ENCODE data around the gene PTPA. TPM values are rescaled to one million over a fixed set of nuclear protein-coding genes. Genes with fewer than 3 reads are reported as not detected.
A peak's percentile ranks its signal among the peaks of the same experiment; 100 is the strongest.

PTPA gene
- total and polyA plus RNA-seq, 7 experiments from 2014 or later: 12.6 to 110 (median 48.1) TPM

DNA sequence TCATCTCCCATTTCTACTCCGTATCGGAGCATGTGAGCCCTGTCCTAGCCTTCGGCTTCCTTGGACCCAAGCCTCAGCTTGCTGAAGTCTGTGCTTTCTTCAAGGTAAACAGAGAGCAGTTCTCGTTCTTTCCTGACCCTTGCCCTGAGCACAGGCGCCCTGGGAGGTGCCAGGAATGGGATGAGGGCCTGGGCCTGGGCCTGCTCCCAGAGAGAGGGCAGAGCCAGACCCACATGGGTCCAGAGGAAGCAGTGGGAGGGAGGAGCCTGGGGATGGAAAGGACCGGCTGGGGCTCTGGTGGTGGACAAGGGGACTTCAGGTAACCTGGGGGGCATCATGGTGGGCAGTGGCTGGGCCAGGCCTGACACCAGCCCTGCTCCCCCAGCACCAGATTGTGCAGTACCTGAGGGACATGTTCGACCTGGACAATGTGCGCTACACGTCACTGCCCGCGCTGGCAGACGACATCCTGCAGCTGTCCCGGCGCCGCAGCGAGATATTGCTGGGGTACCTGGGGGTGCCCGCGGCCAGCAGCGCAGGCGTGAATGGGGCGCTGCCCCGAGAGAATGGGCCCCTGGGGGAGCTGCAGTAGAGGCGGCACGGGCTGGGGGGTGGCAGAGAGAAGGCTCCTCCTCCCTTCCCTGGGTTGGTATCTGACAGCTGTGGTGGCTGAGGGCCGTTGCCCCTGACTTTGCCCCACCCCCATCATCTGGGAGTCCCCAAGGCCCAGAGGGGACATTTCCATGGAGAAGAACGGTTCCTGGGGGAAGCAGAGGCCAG, 41.2 kb upstream of the PTPA start:
- Mint-ChIP-seq H3K9me3 (no peaks in the 10 kb centered on the region), H3K4me1 (peaks cover 20 to 46% (median 30%) of the 10 kb centered on the region in 7 donors), H3K27ac (peak overlapping the region in 8 of 9 donors; percentile 31 to 93 (median 89)), H3K27me3 (no peaks in the 10 kb centered on the region), H3K4me3 (peak overlapping the region in 2 of 10 donors; percentile 81 to 84), H3K36me3 (peaks cover 0 to 13% (median 0%) of the 10 kb centered on the region in 5 donors)
- H3K27me3 ChIP-seq (ENCODE audit: control insufficient read depth in 2 of 2, insufficient read depth in 2 of 2, low read length in 2 of 2): no peaks in the 10 kb centered on the region
- H3K4me3 ChIP-seq (ENCODE audit: low read length): no peak overlapping the region
- DNase-seq (no peak), ATAC-seq (no peak)
- ChIA-PET POLR2A (interaction anchor here (1.3 to 1.4 kb wide), 2 partner anchors 11 to 34 kb away, joined by 5 to 8 read pairs; partner anchors contain the start of genes DOLPP1 and MIGA2), CTCF (no interaction called here)
- peaks cover 12 to 41% of the 10 kb centered on the region in 2 donors for H3K4me1 ChIP-seq (ENCODE audit: control insufficient read depth in 2 of 2, insufficient read depth in 2 of 2, low read length in 2 of 2)
- intact Hi-C loops (cut with micrococcal nuclease): loop anchor here in 1 of 2 donors (1.0 kb wide), 1 partner anchor 11 kb away; the partner anchor contains the start of gene DOLPP1
- H3K27ac ChIP-seq (ENCODE audit: low read depth, low read length): peak overlapping the region; percentile 37
- peaks cover 0 to 25% (median 4%) of the 10 kb centered on the region in 3 experiments for H3K36me3 ChIP-seq (ENCODE audit: control insufficient read depth in 2 of 3, insufficient read depth in 3 of 3, low read length in 3 of 3)
- H3K9me3 ChIP-seq (ENCODE audit: control insufficient read depth in 2 of 3, low read length in 3 of 3): no peaks in the 10 kb centered on the region

DNA sequence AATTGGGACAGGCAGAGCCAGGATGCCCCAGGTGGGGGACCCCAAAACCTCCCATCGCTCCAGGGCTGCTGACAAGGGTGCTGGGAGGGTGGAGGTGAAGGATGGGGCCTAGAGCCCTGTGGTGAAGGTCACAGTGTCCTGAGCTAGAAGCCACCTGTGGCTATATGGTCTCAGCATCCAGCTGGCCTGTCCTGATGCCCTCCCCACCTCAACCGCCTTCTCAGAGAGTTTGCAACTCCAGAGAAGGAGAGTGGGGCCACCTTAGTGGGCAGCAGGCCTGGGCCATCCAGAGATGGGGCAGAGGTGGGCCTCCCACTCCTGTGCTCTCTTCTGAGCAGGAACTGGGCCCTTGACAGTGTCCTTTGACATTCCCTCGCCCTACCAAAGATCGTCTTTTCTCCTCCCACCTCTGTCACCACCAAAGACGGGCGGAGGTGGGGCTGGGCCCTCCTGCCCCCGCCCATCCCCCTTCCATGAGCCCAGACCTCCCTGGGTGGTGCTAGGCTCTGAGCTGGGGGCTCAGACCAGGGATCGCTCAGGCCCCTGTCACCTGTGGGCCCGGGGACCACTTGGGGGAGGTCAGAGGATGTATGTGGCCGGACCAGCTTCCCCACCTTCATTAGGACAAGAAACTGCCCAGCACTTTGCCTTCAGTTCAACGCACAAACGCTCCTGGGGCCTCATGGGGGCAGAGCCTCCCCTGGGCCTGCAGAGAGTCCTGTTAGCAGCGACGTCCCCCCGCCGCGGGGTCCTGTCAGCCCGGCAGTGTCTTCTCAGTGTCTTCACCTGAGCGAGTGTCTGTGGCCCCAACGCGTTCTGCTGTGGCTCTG, 40.3 kb upstream of the PTPA start:
- Mint-ChIP-seq H3K9me3 (no peaks in the 10 kb centered on the region), H3K27ac (peak overlapping the region in 5 of 9 donors; percentile 6 to 80 (median 67)), H3K4me1 (peaks cover 20 to 46% (median 30%) of the 10 kb centered on the region in 7 donors), H3K27me3 (no peaks in the 10 kb centered on the region), H3K36me3 (peaks cover 0 to 7% (median 0%) of the 10 kb centered on the region in 5 donors), H3K4me3 (peak overlapping the region in 1 of 10 donors; percentile 44)
- H3K4me3 ChIP-seq (ENCODE audit: low read length): no peak overlapping the region
- CTCF ChIA-PET: no interaction called here
- DNase-seq (no peak), ATAC-seq (no peak)
- H3K4me1 ChIP-seq (ENCODE audit: control insufficient read depth in 2 of 2, insufficient read depth in 2 of 2, low read length in 2 of 2): peaks cover 12 to 41% of the 10 kb centered on the region in 2 donors
- H3K27ac ChIP-seq (ENCODE audit: low read depth, low read length): peak overlapping the region; percentile 21
- intact Hi-C loops (cut with micrococcal nuclease): no loop called here
- peaks cover 0 to 21% (median 1%) of the 10 kb centered on the region in 3 experiments for H3K36me3 ChIP-seq (ENCODE audit: control insufficient read depth in 2 of 3, insufficient read depth in 3 of 3, low read length in 3 of 3)
- no peaks in the 10 kb centered on the region for H3K9me3 ChIP-seq (ENCODE audit: control insufficient read depth in 2 of 3, low read length in 3 of 3)
- H3K27me3 ChIP-seq (ENCODE audit: control insufficient read depth in 2 of 2, insufficient read depth in 2 of 2, low read length in 2 of 2): no peaks in the 10 kb centered on the region
- POLR2A ChIA-PET: no interaction called here

DNA sequence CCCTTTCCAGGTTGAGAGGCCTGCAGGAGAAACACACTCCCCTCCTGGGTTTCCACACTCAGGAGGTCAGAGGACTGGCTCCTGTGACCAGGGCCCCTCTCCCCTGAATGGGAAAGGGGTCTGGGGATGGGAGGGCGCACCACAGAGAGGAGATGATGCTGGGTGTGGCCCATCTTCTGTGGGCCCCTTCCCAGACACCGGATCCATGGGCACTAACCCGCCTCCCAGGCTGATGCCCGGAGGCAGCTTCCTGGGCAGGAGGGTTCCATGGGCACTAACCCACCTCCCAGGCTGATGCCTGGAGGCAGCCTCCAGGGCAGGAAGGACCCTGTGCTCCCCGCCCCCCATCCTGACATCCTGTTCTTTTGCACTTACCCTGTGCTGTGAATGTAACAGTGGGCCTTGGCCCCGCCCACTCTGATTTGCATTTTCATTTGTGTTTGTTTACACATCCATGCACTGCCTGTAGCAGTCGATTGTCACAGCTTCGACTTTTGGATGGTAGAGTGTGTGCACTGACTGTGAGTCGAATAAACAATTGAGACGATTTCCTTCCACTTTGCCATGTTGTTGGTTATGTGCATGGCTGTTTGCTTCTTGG, 39.6 kb upstream of the PTPA start:
- no peak overlapping the region for H3K27ac ChIP-seq (ENCODE audit: low read depth, low read length)
- POLR2A ChIA-PET: no interaction called here

DNA sequence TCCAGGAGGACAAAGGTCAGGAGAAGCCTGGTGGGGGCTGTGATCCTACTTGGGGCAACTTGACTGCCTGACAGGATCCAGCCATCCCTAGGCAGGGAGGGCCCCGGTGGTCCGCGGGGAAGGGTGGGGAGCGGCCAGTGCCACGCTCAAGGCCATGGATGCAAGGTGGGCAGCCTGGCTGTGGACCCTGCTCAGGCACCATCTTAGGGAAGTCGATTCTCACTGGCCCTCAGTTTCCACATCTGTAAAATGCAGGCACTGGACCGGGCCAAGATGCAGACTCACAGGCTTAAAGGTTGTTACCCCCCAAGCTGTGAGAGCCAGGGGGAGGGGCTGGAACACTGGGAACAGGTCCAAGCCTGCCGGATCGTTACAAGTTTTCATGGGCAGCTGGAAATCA, 39.0 kb upstream of the PTPA start:
- no peak overlapping the region for H3K4me3 ChIP-seq (ENCODE audit: low read length)
- H3K36me3 Mint-ChIP-seq: peaks cover 0 to 6% (median 0%) of the 10 kb centered on the region in 5 donors
- peaks cover 12 to 41% of the 10 kb centered on the region in 2 donors for H3K4me1 ChIP-seq (ENCODE audit: control insufficient read depth in 2 of 2, insufficient read depth in 2 of 2, low read length in 2 of 2)
- no peaks in the 10 kb centered on the region for H3K9me3 ChIP-seq (ENCODE audit: control insufficient read depth in 2 of 3, low read length in 3 of 3)
- no peaks in the 10 kb centered on the region for H3K27me3 Mint-ChIP-seq
- H3K4me1 Mint-ChIP-seq: peaks cover 20 to 46% (median 30%) of the 10 kb centered on the region in 7 donors
- no peak overlapping the region for H3K27ac ChIP-seq (ENCODE audit: low read depth, low read length)
- intact Hi-C loops (cut with micrococcal nuclease): no loop called here
- ChIA-PET CTCF (interaction anchor here (0.7 to 0.9 kb wide), 2 partner anchors 11 to 58 kb away, joined by 4 read pairs; no protein-coding TSS in a partner anchor), POLR2A (no interaction called here)
- DNase-seq (no peak), ATAC-seq (no peak)
- peaks cover 0 to 18% (median 0%) of the 10 kb centered on the region in 3 experiments for H3K36me3 ChIP-seq (ENCODE audit: control insufficient read depth in 2 of 3, insufficient read depth in 3 of 3, low read length in 3 of 3)
- H3K9me3 Mint-ChIP-seq: no peaks in the 10 kb centered on the region
- no peaks in the 10 kb centered on the region for H3K27me3 ChIP-seq (ENCODE audit: control insufficient read depth in 2 of 2, insufficient read depth in 2 of 2, low read length in 2 of 2)
- H3K4me3 Mint-ChIP-seq: peak overlapping the region in 5 of 10 donors; percentile 2 to 39 (median 32)
- H3K27ac Mint-ChIP-seq: peak overlapping the region in 7 of 9 donors; percentile 26 to 85 (median 74)

More for the DNA sequence above, 39.6 kb upstream of the PTPA start:
- no peaks in the 10 kb centered on the region for H3K9me3 Mint-ChIP-seq
- CTCF ChIA-PET: interaction anchor here (0.7 kb wide), 1 partner anchor 59 kb away, joined by 4 read pairs; no protein-coding TSS in a partner anchor
- peaks cover 0 to 6% (median 0%) of the 10 kb centered on the region in 5 donors for H3K36me3 Mint-ChIP-seq
- intact Hi-C loops (cut with micrococcal nuclease): no loop called here
- H3K4me1 Mint-ChIP-seq: peaks cover 20 to 46% (median 30%) of the 10 kb centered on the region in 7 donors
- Histone ChIP-seq H3K9me3 (ENCODE audit: control insufficient read depth in 2 of 3, low read length in 3 of 3) (no peaks in the 10 kb centered on the region), H3K4me1 (ENCODE audit: control insufficient read depth in 2 of 2, insufficient read depth in 2 of 2, low read length in 2 of 2) (peaks cover 12 to 41% of the 10 kb centered on the region in 2 donors), H3K4me3 (ENCODE audit: low read length) (no peak overlapping the region), H3K36me3 (ENCODE audit: control insufficient read depth in 2 of 3, insufficient read depth in 3 of 3, low read length in 3 of 3) (peaks cover 0 to 20% (median 0%) of the 10 kb centered on the region in 3 experiments), H3K27me3 (ENCODE audit: control insufficient read depth in 2 of 2, insufficient read depth in 2 of 2, low read length in 2 of 2) (no peaks in the 10 kb centered on the region)
- ATAC-seq (no peak), DNase-seq (peak in 5 of 9 donors; percentile 23 to 57 (median 43))
- H3K27ac Mint-ChIP-seq: peak overlapping the region in 7 of 9 donors; percentile 26 to 85 (median 74)
- no peaks in the 10 kb centered on the region for H3K27me3 Mint-ChIP-seq
- peak overlapping the region in 7 of 10 donors; percentile 2 to 62 (median 35) for H3K4me3 Mint-ChIP-seq

DNA sequence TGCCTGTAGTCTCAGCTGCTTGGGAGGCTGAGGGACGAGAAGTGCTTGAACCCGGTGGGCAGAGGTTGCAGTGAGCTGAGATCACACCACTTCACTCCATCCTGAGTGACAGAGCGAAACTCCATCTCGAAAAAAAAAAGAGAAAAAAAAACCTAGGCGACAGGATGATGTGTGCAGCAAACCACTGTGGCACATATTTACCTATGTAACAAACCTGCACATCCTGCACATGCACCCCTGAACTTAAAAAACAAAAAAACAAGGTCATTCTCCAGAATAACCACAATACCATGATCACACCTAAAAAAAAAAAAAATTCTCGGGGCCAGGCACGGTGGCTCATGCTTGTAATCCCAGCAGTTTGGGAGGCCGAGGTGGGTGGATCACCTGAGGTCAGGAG, 37.8 kb upstream of the PTPA start:
- CTCF ChIA-PET: no interaction called here
- Histone ChIP-seq H3K4me3 (ENCODE audit: low read length) (no peak overlapping the region), H3K27me3 (ENCODE audit: control insufficient read depth in 2 of 2, insufficient read depth in 2 of 2, low read length in 2 of 2) (no peaks in the 10 kb centered on the region), H3K36me3 (ENCODE audit: control insufficient read depth in 2 of 3, insufficient read depth in 3 of 3, low read length in 3 of 3) (peaks cover 0 to 7% (median 0%) of the 10 kb centered on the region in 3 experiments), H3K9me3 (ENCODE audit: control insufficient read depth in 2 of 3, low read length in 3 of 3) (no peaks in the 10 kb centered on the region), H3K4me1 (ENCODE audit: control insufficient read depth in 2 of 2, insufficient read depth in 2 of 2, low read length in 2 of 2) (peaks cover 12 to 34% of the 10 kb centered on the region in 2 donors), H3K27ac (ENCODE audit: low read depth, low read length) (no peak overlapping the region)
- Mint-ChIP-seq H3K4me1 (peaks cover 16 to 41% (median 27%) of the 10 kb centered on the region in 7 donors), H3K9me3 (no peaks in the 10 kb centered on the region), H3K36me3 (peaks cover 0 to 6% (median 0%) of the 10 kb centered on the region in 5 donors), H3K27ac (peak overlapping the region in 8 of 9 donors; percentile 18 to 89 (median 67)), H3K4me3 (peak overlapping the region in 2 of 10 donors; percentile 3 to 19), H3K27me3 (no peaks in the 10 kb centered on the region)
- intact Hi-C loops (cut with micrococcal nuclease): no loop called here
- DNase-seq: peak in 1 of 9 donors; percentile 11
- POLR2A ChIA-PET: interaction anchor here (1.1 kb wide), 1 partner anchor 15 kb away, joined by 3 read pairs; no protein-coding TSS in a partner anchor
- ATAC-seq: no peak

GRCh38 chr9:129074106-129074505, 37.1 kb upstream of the PTPA start:
- peaks cover 0 to 2% (median 0%) of the 10 kb centered on the region in 5 donors for H3K36me3 Mint-ChIP-seq
- Histone ChIP-seq H3K9me3 (ENCODE audit: control insufficient read depth in 2 of 3, low read length in 3 of 3) (no peaks in the 10 kb centered on the region), H3K4me1 (ENCODE audit: control insufficient read depth in 2 of 2, insufficient read depth in 2 of 2, low read length in 2 of 2) (peaks cover 12 to 27% of the 10 kb centered on the region in 2 donors), H3K4me3 (ENCODE audit: low read length) (no peak overlapping the region), H3K36me3 (ENCODE audit: control insufficient read depth in 2 of 3, insufficient read depth in 3 of 3, low read length in 3 of 3) (peaks cover 0 to 7% (median 0%) of the 10 kb centered on the region in 3 experiments), H3K27ac (ENCODE audit: low read depth, low read length) (no peak overlapping the region), H3K27me3 (ENCODE audit: control insufficient read depth in 2 of 2, insufficient read depth in 2 of 2, low read length in 2 of 2) (no peaks in the 10 kb centered on the region)
- DNase-seq (no peak), ATAC-seq (no peak)
- intact Hi-C loops (cut with micrococcal nuclease): no loop called here
- peak overlapping the region in 1 of 10 donors; percentile 8 for H3K4me3 Mint-ChIP-seq
- peak overlapping the region in 1 of 9 donors; percentile 82 for H3K27ac Mint-ChIP-seq
- no peaks in the 10 kb centered on the region for H3K9me3 Mint-ChIP-seq
- CTCF ChIA-PET: no interaction called here
- peaks cover 9 to 36% (median 21%) of the 10 kb centered on the region in 7 donors for H3K4me1 Mint-ChIP-seq
- POLR2A ChIA-PET: interaction anchor here (1.1 kb wide), 1 partner anchor 15 kb away, joined by 3 read pairs; no protein-coding TSS in a partner anchor
- H3K27me3 Mint-ChIP-seq: no peaks in the 10 kb centered on the region

Data from naive thymus-derived CD4-positive, alpha-beta T cell (primary cell).